ENCODE measurements around the gene PNP. TPM values are rescaled to one million over a fixed set of nuclear protein-coding genes. Genes with fewer than 3 reads are reported as not detected.

The PNP gene
- total and polyA plus RNA-seq, 2 of the 8 experiments (the other 6 are each of a cell fraction or from before 2014, with no cell fraction given) = 108 to 130 TPM

DNA sequence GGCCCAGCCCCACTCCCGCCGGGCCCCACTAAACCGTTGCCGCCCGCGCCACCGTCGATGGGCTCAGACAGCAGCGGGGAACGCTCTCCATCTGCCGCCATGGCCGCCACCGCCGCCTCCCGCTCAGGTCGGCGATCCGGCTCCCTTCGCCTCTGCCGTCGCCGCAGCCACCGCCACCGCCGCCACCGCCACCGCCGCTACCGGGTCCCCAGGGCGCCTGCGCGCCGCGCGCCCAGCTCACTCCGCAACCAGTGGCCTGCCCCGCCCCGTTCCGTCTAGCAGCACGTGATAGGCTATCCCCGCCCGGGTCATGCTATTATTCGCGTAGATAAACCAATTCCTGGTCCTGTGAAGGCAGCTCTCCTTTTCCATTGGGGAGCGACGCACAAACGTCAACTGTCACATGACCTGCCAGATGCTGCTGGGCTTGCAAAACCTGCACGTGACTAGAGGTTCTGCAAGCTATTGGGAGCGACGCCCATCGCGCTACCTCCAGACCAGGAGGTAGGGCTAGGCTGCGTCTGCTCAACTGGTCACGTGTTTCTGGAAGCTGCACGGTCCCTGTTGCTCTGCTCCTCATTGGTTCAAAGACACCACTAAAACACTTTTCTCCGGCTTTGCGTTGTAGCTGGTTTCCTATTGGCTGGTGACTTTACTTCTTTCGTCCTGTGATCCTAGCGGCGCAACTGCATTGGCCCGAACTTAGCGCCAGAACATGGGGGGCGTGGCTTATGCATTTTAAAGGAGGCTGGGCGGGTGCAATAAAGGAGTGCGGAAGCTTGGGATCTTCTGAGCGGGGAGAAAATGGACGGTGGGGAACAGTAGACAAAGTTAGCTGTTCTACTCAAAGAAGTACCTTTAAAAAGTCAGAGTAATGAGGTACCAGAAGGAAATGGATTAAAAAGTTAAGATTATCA is 7.7 kb upstream of the PNP start, which contains the start of gene PIP4P1 (continued):
- TF ChIP-seq FOSL1 (IDR thresholded peaks at IDR 0.05; ENCODE audit: insufficient read depth, low read depth, low read length) (no peak), SUZ12 (IDR thresholded peaks at IDR 0.05; ENCODE audit: low read length) (no peak), BACH1 (IDR thresholded peaks at IDR 0.05; ENCODE audit: low read length) (no peak), SAP30 (IDR thresholded peaks at IDR 0.05; ENCODE audit: insufficient read depth, insufficient replicate concordance, low read length) (peak; percentile 43), SRF (IDR thresholded peaks at IDR 0.05; ENCODE audit: low read depth, low read length) (no peak), KDM4A (IDR thresholded peaks at IDR 0.05; ENCODE audit: low read depth, low read length, severe bottlenecking) (no peak), SP1 (IDR thresholded peaks at IDR 0.05; ENCODE audit: low read depth, low read length) (peak; percentile 95), CTBP2 (IDR thresholded peaks at IDR 0.05; ENCODE audit: borderline replicate concordance, insufficient read depth, insufficient read length, low read length) (no peak)
- TF ChIP-seq, protein P1, sequence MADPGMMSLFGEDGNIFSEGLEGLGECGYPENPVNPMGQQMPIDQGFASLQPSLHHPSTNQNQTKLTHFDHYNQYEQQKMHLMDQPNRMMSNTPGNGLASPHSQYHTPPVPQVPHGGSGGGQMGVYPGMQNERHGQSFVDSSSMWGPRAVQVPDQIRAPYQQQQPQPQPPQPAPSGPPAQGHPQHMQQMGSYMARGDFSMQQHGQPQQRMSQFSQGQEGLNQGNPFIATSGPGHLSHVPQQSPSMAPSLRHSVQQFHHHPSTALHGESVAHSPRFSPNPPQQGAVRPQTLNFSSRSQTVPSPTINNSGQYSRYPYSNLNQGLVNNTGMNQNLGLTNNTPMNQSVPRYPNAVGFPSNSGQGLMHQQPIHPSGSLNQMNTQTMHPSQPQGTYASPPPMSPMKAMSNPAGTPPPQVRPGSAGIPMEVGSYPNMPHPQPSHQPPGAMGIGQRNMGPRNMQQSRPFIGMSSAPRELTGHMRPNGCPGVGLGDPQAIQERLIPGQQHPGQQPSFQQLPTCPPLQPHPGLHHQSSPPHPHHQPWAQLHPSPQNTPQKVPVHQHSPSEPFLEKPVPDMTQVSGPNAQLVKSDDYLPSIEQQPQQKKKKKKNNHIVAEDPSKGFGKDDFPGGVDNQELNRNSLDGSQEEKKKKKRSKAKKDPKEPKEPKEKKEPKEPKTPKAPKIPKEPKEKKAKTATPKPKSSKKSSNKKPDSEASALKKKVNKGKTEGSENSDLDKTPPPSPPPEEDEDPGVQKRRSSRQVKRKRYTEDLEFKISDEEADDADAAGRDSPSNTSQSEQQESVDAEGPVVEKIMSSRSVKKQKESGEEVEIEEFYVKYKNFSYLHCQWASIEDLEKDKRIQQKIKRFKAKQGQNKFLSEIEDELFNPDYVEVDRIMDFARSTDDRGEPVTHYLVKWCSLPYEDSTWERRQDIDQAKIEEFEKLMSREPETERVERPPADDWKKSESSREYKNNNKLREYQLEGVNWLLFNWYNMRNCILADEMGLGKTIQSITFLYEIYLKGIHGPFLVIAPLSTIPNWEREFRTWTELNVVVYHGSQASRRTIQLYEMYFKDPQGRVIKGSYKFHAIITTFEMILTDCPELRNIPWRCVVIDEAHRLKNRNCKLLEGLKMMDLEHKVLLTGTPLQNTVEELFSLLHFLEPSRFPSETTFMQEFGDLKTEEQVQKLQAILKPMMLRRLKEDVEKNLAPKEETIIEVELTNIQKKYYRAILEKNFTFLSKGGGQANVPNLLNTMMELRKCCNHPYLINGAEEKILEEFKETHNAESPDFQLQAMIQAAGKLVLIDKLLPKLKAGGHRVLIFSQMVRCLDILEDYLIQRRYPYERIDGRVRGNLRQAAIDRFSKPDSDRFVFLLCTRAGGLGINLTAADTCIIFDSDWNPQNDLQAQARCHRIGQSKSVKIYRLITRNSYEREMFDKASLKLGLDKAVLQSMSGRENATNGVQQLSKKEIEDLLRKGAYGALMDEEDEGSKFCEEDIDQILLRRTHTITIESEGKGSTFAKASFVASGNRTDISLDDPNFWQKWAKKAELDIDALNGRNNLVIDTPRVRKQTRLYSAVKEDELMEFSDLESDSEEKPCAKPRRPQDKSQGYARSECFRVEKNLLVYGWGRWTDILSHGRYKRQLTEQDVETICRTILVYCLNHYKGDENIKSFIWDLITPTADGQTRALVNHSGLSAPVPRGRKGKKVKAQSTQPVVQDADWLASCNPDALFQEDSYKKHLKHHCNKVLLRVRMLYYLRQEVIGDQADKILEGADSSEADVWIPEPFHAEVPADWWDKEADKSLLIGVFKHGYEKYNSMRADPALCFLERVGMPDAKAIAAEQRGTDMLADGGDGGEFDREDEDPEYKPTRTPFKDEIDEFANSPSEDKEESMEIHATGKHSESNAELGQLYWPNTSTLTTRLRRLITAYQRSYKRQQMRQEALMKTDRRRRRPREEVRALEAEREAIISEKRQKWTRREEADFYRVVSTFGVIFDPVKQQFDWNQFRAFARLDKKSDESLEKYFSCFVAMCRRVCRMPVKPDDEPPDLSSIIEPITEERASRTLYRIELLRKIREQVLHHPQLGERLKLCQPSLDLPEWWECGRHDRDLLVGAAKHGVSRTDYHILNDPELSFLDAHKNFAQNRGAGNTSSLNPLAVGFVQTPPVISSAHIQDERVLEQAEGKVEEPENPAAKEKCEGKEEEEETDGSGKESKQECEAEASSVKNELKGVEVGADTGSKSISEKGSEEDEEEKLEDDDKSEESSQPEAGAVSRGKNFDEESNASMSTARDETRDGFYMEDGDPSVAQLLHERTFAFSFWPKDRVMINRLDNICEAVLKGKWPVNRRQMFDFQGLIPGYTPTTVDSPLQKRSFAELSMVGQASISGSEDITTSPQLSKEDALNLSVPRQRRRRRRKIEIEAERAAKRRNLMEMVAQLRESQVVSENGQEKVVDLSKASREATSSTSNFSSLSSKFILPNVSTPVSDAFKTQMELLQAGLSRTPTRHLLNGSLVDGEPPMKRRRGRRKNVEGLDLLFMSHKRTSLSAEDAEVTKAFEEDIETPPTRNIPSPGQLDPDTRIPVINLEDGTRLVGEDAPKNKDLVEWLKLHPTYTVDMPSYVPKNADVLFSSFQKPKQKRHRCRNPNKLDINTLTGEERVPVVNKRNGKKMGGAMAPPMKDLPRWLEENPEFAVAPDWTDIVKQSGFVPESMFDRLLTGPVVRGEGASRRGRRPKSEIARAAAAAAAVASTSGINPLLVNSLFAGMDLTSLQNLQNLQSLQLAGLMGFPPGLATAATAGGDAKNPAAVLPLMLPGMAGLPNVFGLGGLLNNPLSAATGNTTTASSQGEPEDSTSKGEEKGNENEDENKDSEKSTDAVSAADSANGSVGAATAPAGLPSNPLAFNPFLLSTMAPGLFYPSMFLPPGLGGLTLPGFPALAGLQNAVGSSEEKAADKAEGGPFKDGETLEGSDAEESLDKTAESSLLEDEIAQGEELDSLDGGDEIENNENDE (IDR thresholded peaks at IDR 0.05; ENCODE audit: insufficient replicate concordance, low read length) = no peak
